Retinal pigment epithelial cell (primary cell): ENCODE data around the gene RAD9A.

ENCODE experiments used
- DNase-seq: peaks from one replicate; pipeline ENCODE4 v3.0.0-alpha.2; 2010; ENCODE audit warnings: low read depth
- H3K4me3 ChIP-seq: 2 replicates; pipeline ENCODE4 v1.5.1; 2011; ENCODE audit warnings: mild to moderate bottlenecking, low read length, control low read depth, moderate library complexity
- TF ChIP-seq, protein P1 (sequence below): conservative IDR thresholded peaks from 2 replicates; pipeline ENCODE4 v1.5.1; 2011; ENCODE audit warnings: low read depth, low read length, control low read depth, inconsistent platforms

The RAD9A gene

DNA sequence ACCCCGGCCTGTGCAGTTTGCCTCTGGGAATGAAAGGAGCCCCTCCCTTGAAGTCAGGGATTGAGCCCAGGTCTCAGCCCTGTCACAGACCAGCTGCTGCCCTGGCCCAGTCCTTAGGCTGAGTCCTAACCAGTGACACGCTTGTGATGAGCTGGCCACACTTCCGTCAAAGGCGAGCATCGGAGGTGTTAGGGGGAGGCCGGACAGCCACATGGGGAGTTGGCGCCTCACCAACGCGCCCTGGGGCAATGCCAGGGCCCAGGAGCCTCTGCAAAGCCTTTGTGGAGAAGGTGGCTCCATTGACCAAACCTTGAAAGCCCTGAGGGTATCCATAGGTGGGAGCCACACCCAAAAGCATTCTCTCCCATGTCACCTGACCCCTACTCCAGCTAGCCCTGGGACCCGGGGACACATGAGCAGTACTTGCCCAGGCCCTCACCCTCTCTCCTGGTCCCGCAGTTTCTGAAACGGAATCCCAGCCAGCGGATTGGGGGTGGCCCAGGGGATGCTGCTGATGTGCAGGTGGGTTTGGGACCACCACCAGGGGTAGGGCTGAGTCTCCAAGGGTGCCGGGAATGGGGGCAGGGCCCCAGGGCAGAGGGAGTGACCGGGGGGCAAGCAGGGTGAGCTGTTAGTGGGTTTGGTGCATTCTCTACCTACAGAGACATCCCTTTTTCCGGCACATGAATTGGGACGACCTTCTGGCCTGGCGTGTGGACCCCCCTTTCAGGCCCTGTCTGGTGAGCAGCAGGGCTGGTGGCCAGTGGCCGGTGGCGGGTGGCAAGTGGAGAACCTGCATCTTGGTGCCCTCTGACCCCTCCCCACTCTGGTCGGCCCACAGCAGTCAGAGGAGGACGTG lies 42.0 kb downstream of the RAD9A start:
- TF ChIP-seq, protein P1, sequence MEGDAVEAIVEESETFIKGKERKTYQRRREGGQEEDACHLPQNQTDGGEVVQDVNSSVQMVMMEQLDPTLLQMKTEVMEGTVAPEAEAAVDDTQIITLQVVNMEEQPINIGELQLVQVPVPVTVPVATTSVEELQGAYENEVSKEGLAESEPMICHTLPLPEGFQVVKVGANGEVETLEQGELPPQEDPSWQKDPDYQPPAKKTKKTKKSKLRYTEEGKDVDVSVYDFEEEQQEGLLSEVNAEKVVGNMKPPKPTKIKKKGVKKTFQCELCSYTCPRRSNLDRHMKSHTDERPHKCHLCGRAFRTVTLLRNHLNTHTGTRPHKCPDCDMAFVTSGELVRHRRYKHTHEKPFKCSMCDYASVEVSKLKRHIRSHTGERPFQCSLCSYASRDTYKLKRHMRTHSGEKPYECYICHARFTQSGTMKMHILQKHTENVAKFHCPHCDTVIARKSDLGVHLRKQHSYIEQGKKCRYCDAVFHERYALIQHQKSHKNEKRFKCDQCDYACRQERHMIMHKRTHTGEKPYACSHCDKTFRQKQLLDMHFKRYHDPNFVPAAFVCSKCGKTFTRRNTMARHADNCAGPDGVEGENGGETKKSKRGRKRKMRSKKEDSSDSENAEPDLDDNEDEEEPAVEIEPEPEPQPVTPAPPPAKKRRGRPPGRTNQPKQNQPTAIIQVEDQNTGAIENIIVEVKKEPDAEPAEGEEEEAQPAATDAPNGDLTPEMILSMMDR: no peak
- DNase-seq: no peak
- H3K4me3 ChIP-seq: no peak overlapping the region

DNA sequence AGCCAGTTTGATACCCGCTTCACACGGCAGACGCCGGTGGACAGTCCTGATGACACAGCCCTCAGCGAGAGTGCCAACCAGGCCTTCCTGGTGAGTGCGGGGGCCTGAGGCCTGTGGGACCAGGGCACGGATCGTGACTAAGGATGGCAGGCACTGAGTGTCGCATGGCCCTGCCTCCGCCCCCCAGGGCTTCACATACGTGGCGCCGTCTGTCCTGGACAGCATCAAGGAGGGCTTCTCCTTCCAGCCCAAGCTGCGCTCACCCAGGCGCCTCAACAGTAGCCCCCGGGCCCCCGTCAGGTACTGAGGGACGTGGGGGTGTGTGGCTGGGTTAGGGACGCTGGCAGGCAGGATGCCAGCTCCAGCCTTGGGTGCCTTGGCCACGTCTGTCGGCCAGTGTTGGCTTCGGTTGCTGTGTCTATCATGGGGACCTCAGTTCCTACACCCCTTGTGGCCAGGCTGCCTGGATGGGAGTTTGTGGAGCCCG lies 42.7 kb downstream of the RAD9A start:
- TF ChIP-seq, protein P1: no peak
- no peak for DNase-seq

DNA sequence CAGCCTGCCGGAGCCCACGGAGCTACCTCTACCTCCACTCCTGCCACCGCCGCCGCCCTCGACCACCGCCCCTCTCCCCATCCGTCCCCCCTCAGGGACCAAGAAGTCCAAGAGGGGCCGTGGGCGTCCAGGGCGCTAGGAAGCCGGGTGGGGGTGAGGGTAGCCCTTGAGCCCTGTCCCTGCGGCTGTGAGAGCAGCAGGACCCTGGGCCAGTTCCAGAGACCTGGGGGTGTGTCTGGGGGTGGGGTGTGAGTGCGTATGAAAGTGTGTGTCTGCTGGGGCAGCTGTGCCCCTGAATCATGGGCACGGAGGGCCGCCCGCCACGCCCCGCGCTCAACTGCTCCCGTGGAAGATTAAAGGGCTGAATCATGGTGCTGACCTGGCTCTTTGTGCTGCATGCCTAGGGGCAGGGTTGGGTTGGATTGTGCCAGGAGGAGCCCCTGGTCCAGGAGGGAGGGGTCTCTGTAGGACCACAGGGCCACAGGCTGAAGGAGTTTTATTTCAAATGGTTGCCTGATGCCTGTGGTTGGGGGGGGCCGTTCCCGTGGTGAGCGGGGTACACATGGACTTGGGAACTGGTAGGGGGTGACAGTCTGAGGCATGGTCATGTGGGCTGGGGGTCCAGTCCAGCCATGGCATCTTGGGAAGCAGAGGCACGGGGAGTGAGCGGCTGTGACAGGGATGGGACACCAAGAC lies 43.4 kb downstream of the RAD9A start:
- no peak overlapping the region for H3K4me3 ChIP-seq
- DNase-seq: no peak
- TF ChIP-seq, protein P1: no peak

More for the DNA sequence above, 42.7 kb downstream of the RAD9A start:
- no peak overlapping the region for H3K4me3 ChIP-seq

DNA sequence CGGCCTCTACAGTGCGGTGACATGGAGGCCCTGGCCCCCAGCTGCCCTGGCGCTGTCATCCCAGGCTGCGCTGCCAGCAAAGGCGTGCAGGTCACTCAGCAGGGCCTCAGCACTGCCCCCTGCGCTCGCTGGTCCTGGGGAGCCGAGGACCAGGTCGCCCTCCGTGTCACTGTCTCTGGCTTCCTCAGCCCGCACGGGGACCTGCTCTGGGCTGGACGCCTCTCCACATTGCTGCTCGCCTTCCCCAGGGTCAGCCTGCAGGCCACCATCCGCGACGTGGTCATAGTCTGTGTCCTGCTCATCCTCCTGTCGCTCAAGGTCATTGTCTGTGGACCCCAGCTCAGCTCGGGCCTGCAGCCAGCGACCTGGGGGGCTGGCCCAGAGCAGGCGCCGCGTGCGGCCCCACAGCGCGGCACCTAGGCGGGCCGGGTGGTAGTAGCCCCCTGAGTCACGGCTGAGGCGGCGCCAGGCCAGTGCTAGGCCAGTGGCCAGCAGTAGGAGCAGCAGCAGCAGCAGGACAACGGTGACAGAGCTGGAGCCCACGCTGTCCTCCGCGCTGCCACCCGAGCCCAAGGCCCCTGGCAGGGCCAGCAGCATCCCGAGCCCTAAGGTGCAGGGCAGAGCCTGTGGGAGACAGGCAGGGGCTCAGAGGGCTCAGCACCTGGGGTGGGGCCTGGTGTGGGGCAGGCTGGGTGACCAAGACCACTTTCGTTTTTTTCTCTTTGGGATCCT lies 44.1 kb downstream of the RAD9A start:
- TF ChIP-seq, protein P1: no peak
- no peak overlapping the region for H3K4me3 ChIP-seq
- DNase-seq: no peak

DNA sequence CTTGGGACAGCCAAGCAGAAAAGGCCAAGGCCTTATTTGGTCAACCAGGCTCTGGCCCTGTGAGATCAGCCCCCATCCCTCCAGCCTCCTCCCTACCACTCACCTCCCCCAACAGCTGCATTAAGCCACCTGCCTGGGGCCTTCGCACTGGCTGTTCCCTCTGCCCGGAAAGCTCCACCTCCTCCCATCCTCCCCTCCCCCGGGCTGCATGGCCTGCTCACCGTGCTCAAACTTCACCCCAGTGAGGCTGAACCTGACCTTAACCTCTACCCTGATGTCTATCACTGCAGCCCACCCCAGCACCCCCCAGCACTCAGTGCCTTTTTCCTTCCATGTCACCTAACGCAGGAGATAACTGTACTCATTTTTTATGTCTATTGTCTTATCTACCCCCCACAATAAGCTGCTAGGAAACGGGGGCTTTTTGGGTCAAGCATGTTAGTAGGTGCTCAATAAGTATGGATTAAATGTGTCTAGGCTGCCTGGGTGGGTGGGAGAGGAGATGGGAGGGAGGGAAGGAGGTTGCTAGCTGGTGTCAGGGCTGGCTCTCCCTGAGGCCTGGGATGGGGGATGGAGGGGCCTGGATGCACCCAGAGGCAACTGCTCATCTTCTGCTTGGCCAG lies 44.8 kb downstream of the RAD9A start:
- TF ChIP-seq, protein P1: no peak
- H3K4me3 ChIP-seq: no peak overlapping the region
- DNase-seq: no peak

DNA sequence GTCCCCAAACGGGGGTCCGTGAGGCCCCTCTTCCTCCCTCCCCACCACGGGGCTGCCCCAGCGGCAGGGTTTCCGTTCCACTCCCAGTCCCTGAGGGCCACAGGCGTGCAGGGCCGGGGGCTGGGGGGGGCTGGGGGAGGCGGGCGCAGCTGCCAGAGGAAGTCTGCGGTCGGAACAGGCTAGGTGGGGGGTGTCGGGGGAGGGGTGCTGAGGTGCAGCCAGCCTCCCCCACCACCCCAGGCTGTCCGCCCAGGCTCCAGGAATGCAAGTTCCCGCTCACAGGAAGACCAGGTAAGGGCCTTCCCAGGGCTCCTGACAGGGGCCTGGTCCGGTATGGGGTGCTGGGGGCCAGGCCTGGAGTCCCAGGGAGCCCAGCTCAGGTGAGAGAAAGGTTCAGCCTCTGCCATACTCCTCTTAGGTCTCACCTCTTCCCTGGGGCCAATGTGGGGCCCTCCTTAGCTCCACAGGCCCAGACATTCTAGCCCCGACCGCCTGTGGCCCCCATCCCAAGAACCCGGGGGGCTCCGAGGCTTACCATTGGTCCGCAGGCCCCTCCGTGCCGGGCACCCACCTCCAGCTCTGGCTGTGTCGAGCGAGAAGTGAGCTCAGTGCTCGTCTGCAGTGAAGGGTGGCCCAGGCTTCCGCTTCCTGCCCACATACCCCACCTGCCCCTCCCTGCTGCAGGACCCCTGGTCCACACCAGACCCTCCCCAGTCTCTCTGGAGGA lies 45.5 kb downstream of the RAD9A start, which contains the start of gene PTPRCAP:
Gene PTPRCAP (minus strand): TSS at position 601 of the 727 bp plus-strand sequence. CDS start 63 bp downstream, at position 538.
- TF ChIP-seq, protein P1: no peak
- no peak for DNase-seq
- H3K4me3 ChIP-seq: no peak within 1 kb of the TSS
